ENCODE results near the gene TTLL11.

The TTLL11 gene

GRCh38 chr9:121929893-121930875 is 162.9 kb downstream of the TTLL11 start:
- FAIRE-seq = no peak

- no peak for FAIRE-seq
Measured at GRCh38 chr9:121927636-121928035, 165.5 kb downstream of the TTLL11 start.

GRCh38 chr9:121927081-121927480 is 166.0 kb downstream of the TTLL11 start:
- FAIRE-seq = no peak

- no peak for FAIRE-seq
Measured at GRCh38 chr9:121926351-121926801, 166.7 kb downstream of the TTLL11 start.

- no peak for FAIRE-seq
Measured at GRCh38 chr9:121925935-121926334, 167.2 kb downstream of the TTLL11 start.

GRCh38 chr9:121924700-121925099 is 168.4 kb downstream of the TTLL11 start:
- no peak for FAIRE-seq

- no peak for FAIRE-seq
Measured at GRCh38 chr9:121921444-121921843, 171.7 kb downstream of the TTLL11 start.

- FAIRE-seq = no peak
Measured at GRCh38 chr9:121917375-121918335, 175.5 kb downstream of the TTLL11 start.

GRCh38 chr9:121915304-121915625 is 177.8 kb downstream of the TTLL11 start:
- no peak for FAIRE-seq

GRCh38 chr9:121914604-121915303 is 178.4 kb downstream of the TTLL11 start:
- no peak for FAIRE-seq

GRCh38 chr9:121914017-121914595 is 179.0 kb downstream of the TTLL11 start:
- FAIRE-seq = no peak

- no peak for FAIRE-seq
Measured at GRCh38 chr9:121912812-121913627, 180.1 kb downstream of the TTLL11 start.

- no peak for FAIRE-seq
Measured at GRCh38 chr9:121910491-121911040, 182.5 kb downstream of the TTLL11 start.

GRCh38 chr9:121909111-121909510 is 184.0 kb downstream of the TTLL11 start:
- FAIRE-seq = no peak

- FAIRE-seq = no peak
Measured at GRCh38 chr9:121906074-121906870, 186.8 kb downstream of the TTLL11 start.

- no peak for FAIRE-seq
Measured at GRCh38 chr9:121902461-121903135, 190.5 kb downstream of the TTLL11 start.

- FAIRE-seq = no peak
Measured at GRCh38 chr9:121901616-121902015, 191.5 kb downstream of the TTLL11 start.

GRCh38 chr9:121900163-121900562 is 192.9 kb downstream of the TTLL11 start:
- FAIRE-seq = no peak

- FAIRE-seq = no peak
Measured at GRCh38 chr9:121898856-121899255, 194.3 kb downstream of the TTLL11 start.

GRCh38 chr9:121897140-121897539 is 196.0 kb downstream of the TTLL11 start:
- FAIRE-seq = no peak
